Retina (tissue), 1 donor: Measurements from ENCODE around the gene CRIM1.

Experiments used
- DNase-seq: peaks from one replicate; pipeline ENCODE4 v3.0.0-alpha.2; 2016

Gene CRIM1

GRCh38 chr2:36596397-36596796 is 240.8 kb downstream of the CRIM1 start:
- no peak for DNase-seq

- DNase-seq: no peak
Observed at GRCh38 chr2:36597003-36597531, 241.5 kb downstream of the CRIM1 start.

- peak; percentile 88 for DNase-seq
Observed at GRCh38 chr2:36597532-36598377, 242.2 kb downstream of the CRIM1 start, which contains the start of gene FEZ2. Gene FEZ2 (minus strand): TSS chr2:36598168. CDS start chr2:36598142, 26 bp downstream.
